Mammary epithelial cell (primary cell): ENCODE data around the gene CERCAM.

Experiments
- EZH2 ChIP-seq: IDR thresholded peaks from 2 replicates; pipeline ENCODE4 v1.6.1; 2012; ENCODE audit warnings: low read length, inconsistent platforms, borderline replicate concordance
- TF ChIP-seq, protein P1 (sequence below), 2 donors: IDR thresholded peaks in 1 of 2; conservative IDR thresholded peaks in 1 of 2; 2 replicates each; pipeline ENCODE4 v1.5.1; 2011 to 2012; ENCODE audit warnings: inconsistent platforms in 2 of 2, low read length in 2 of 2, mild to moderate bottlenecking in 2 of 2, control low read depth in 1 of 2, low read depth in 1 of 2; ENCODE audit not compliant: insufficient read depth in 1 of 2; ENCODE audit errors: extremely low read depth in 1 of 2

GRCh38 chr9:128371630-128372117 lies 49.0 kb upstream of the CERCAM start:
- TF ChIP-seq, protein P1, sequence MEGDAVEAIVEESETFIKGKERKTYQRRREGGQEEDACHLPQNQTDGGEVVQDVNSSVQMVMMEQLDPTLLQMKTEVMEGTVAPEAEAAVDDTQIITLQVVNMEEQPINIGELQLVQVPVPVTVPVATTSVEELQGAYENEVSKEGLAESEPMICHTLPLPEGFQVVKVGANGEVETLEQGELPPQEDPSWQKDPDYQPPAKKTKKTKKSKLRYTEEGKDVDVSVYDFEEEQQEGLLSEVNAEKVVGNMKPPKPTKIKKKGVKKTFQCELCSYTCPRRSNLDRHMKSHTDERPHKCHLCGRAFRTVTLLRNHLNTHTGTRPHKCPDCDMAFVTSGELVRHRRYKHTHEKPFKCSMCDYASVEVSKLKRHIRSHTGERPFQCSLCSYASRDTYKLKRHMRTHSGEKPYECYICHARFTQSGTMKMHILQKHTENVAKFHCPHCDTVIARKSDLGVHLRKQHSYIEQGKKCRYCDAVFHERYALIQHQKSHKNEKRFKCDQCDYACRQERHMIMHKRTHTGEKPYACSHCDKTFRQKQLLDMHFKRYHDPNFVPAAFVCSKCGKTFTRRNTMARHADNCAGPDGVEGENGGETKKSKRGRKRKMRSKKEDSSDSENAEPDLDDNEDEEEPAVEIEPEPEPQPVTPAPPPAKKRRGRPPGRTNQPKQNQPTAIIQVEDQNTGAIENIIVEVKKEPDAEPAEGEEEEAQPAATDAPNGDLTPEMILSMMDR (conservative IDR thresholded peaks at IDR 0.05 in 1 of 2, IDR thresholded peaks at IDR 0.05 in 1 of 2; ENCODE audit: extremely low read depth in 1 of 2, insufficient read depth in 1 of 2, low read depth in 1 of 2, low read length in 2 of 2): no peak
- no peak for TF ChIP-seq EZH2
